ENCODE results near the gene POLG. TPM values are rescaled to one million over a fixed set of nuclear protein-coding genes. Genes with fewer than 3 reads are reported as not detected.

Gene POLG
- polyA plus RNA-seq, 1 donor (not counting 4 experiments of a cell fraction or from before 2014, with no cell fraction given) = 29.6 TPM

- dilution Hi-C loops (cut with MboI; ENCODE audit: extremely low pct_ligation_motif_present, low sequenced_read_pairs) = no loop called here
- no peaks in the 10 kb centered on the region for H3K79me2 ChIP-seq (ENCODE audit: control insufficient read depth, insufficient read depth, low read length)
- FAIRE-seq (no peak), DNase-seq (ENCODE audit: low read depth, low spot score) (no peak)
- H3K27ac ChIP-seq (ENCODE audit: control insufficient read depth, insufficient read depth, low read length) = no peak overlapping the region
- no peak overlapping the region for H3K4me3 ChIP-seq (ENCODE audit: control insufficient read depth in 2 of 3, extremely low read depth in 1 of 3, insufficient read depth in 2 of 3, low read depth in 1 of 3, low read length in 3 of 3)
- H3K9ac ChIP-seq (ENCODE audit: control insufficient read depth, extremely low read depth, insufficient read depth, low read length) = no peak overlapping the region
- H4K20me1 ChIP-seq (ENCODE audit: control insufficient read depth, extremely low read depth, insufficient read depth, low read length) = peaks cover 8% of the 10 kb centered on the region
- no peak overlapping the region for H2AFZ ChIP-seq (ENCODE audit: control insufficient read depth, low read length)
- no peaks in the 10 kb centered on the region for H3K4me1 ChIP-seq (ENCODE audit: control insufficient read depth, extremely low read depth, insufficient read depth, low read length)
- no peaks in the 10 kb centered on the region for H3K9me3 ChIP-seq (ENCODE audit: control insufficient read depth, low read depth, low read length)
- TF ChIP-seq EZH2 (IDR thresholded peaks at IDR 0.05; ENCODE audit: low read length) = no peak
- no peak for TF ChIP-seq CTCF (optimal IDR thresholded peaks at IDR 0.05 in 1 of 3, IDR thresholded peaks at IDR 0.05 in 1 of 3, conservative IDR thresholded peaks at IDR 0.05 in 1 of 3; ENCODE audit: extremely low read depth in 1 of 3, insufficient read depth in 2 of 3, low read length in 3 of 3)
- no peak overlapping the region for H3K4me2 ChIP-seq (ENCODE audit: control insufficient read depth, extremely low read depth, insufficient read depth, low read depth, low read length)
- no peaks in the 10 kb centered on the region for H3K9me1 ChIP-seq (ENCODE audit: control insufficient read depth, extremely low read depth, insufficient read depth, low read length)
- no peaks in the 10 kb centered on the region for H3K27me3 ChIP-seq (ENCODE audit: control insufficient read depth, extremely low read depth, insufficient read depth, low read length)
- H3K36me3 ChIP-seq (ENCODE audit: control insufficient read depth in 2 of 2, extremely low read depth in 1 of 2, insufficient read depth in 2 of 2, low read length in 2 of 2) = peaks cover 30 to 40% of the 10 kb centered on the region in 2 experiments
Measured at GRCh38 chr15:89315375-89315929, 19.2 kb downstream of the POLG start.

GRCh38 chr15:89309993-89310392, 24.6 kb downstream of the POLG start:
- no peak overlapping the region for H3K4me3 ChIP-seq (ENCODE audit: control insufficient read depth in 2 of 3, extremely low read depth in 1 of 3, insufficient read depth in 2 of 3, low read depth in 1 of 3, low read length in 3 of 3)
- no peak overlapping the region for H3K27ac ChIP-seq (ENCODE audit: control insufficient read depth, insufficient read depth, low read length)
- no peaks in the 10 kb centered on the region for H3K9me3 ChIP-seq (ENCODE audit: control insufficient read depth, low read depth, low read length)
- FAIRE-seq (no peak), DNase-seq (ENCODE audit: low read depth, low spot score) (no peak)
- no peaks in the 10 kb centered on the region for H4K20me1 ChIP-seq (ENCODE audit: control insufficient read depth, extremely low read depth, insufficient read depth, low read length)
- no peaks in the 10 kb centered on the region for H3K27me3 ChIP-seq (ENCODE audit: control insufficient read depth, extremely low read depth, insufficient read depth, low read length)
- no peak overlapping the region for H2AFZ ChIP-seq (ENCODE audit: control insufficient read depth, low read length)
- H3K79me2 ChIP-seq (ENCODE audit: control insufficient read depth, insufficient read depth, low read length) = no peaks in the 10 kb centered on the region
- no peak overlapping the region for H3K4me2 ChIP-seq (ENCODE audit: control insufficient read depth, extremely low read depth, insufficient read depth, low read depth, low read length)
- H3K9ac ChIP-seq (ENCODE audit: control insufficient read depth, extremely low read depth, insufficient read depth, low read length) = no peak overlapping the region
- no peaks in the 10 kb centered on the region for H3K9me1 ChIP-seq (ENCODE audit: control insufficient read depth, extremely low read depth, insufficient read depth, low read length)
- peaks cover 6 to 13% of the 10 kb centered on the region in 2 experiments for H3K36me3 ChIP-seq (ENCODE audit: control insufficient read depth in 2 of 2, extremely low read depth in 1 of 2, insufficient read depth in 2 of 2, low read length in 2 of 2)
- TF ChIP-seq EZH2 (IDR thresholded peaks at IDR 0.05; ENCODE audit: low read length) = no peak
- no peaks in the 10 kb centered on the region for H3K4me1 ChIP-seq (ENCODE audit: control insufficient read depth, extremely low read depth, insufficient read depth, low read length)
- dilution Hi-C loops (cut with MboI; ENCODE audit: extremely low pct_ligation_motif_present, low sequenced_read_pairs) = no loop called here

GRCh38 chr15:89308236-89308635, 26.4 kb downstream of the POLG start:
- FAIRE-seq (no peak), DNase-seq (ENCODE audit: low read depth, low spot score) (no peak)
- no peak overlapping the region for H2AFZ ChIP-seq (ENCODE audit: control insufficient read depth, low read length)
- no peaks in the 10 kb centered on the region for H3K79me2 ChIP-seq (ENCODE audit: control insufficient read depth, insufficient read depth, low read length)
- H3K4me2 ChIP-seq (ENCODE audit: control insufficient read depth, extremely low read depth, insufficient read depth, low read depth, low read length) = no peak overlapping the region
- dilution Hi-C loops (cut with MboI; ENCODE audit: extremely low pct_ligation_motif_present, low sequenced_read_pairs) = no loop called here
- no peak overlapping the region for H3K27ac ChIP-seq (ENCODE audit: control insufficient read depth, insufficient read depth, low read length)
- TF ChIP-seq EZH2 (IDR thresholded peaks at IDR 0.05; ENCODE audit: low read length) = no peak
- TF ChIP-seq CTCF (optimal IDR thresholded peaks at IDR 0.05 in 1 of 3, IDR thresholded peaks at IDR 0.05 in 1 of 3, conservative IDR thresholded peaks at IDR 0.05 in 1 of 3; ENCODE audit: extremely low read depth in 1 of 3, insufficient read depth in 2 of 3, low read length in 3 of 3) = no peak
- no peaks in the 10 kb centered on the region for H3K9me1 ChIP-seq (ENCODE audit: control insufficient read depth, extremely low read depth, insufficient read depth, low read length)
- H3K9ac ChIP-seq (ENCODE audit: control insufficient read depth, extremely low read depth, insufficient read depth, low read length) = no peak overlapping the region
- no peaks in the 10 kb centered on the region for H3K27me3 ChIP-seq (ENCODE audit: control insufficient read depth, extremely low read depth, insufficient read depth, low read length)
- no peaks in the 10 kb centered on the region for H3K4me1 ChIP-seq (ENCODE audit: control insufficient read depth, extremely low read depth, insufficient read depth, low read length)
- H3K9me3 ChIP-seq (ENCODE audit: control insufficient read depth, low read depth, low read length) = no peaks in the 10 kb centered on the region
- H3K4me3 ChIP-seq (ENCODE audit: control insufficient read depth in 2 of 3, extremely low read depth in 1 of 3, insufficient read depth in 2 of 3, low read depth in 1 of 3, low read length in 3 of 3) = no peak overlapping the region
- H4K20me1 ChIP-seq (ENCODE audit: control insufficient read depth, extremely low read depth, insufficient read depth, low read length) = no peaks in the 10 kb centered on the region
- H3K36me3 ChIP-seq (ENCODE audit: control insufficient read depth in 2 of 2, extremely low read depth in 1 of 2, insufficient read depth in 2 of 2, low read length in 2 of 2) = peaks cover 1 to 21% of the 10 kb centered on the region in 2 experiments
